ENCODE data around the gene NTF4. TPM values are rescaled to one million over a fixed set of nuclear protein-coding genes. Genes with fewer than 3 reads are reported as not detected.
"Not testable (repeated sequence)": the region's sequence is repeated elsewhere in the genome, so short reads cannot be mapped to it uniquely, and the experiment has no call there.

NTF4 gene
- total RNA-seq, 4 donors from 2014 or later: 1.3 to 6.8 (median 2.9) TPM

- H3K4me3 ChIP-seq: no peak overlapping the region
- no peaks in the 10 kb centered on the region for H3K36me3 ChIP-seq
- H3K4me1 ChIP-seq: peaks cover 14 to 19% of the 10 kb centered on the region in 2 donors
- DNase-seq (no peak), ATAC-seq (no peak)
- H3K9me3 ChIP-seq: no peaks in the 10 kb centered on the region
- TF ChIP-seq CTCF (IDR thresholded peaks at IDR 0.05 in 4 of 5, conservative IDR thresholded peaks at IDR 0.05 in 1 of 5) (no peak), POLR2A (IDR thresholded peaks at IDR 0.05) (no peak)
- intact Hi-C loops (cut with DNase I; ENCODE audit: low total_unique reads): no loop called here
- in situ Hi-C loops (cut with MboI; ENCODE audit: low sequenced_read_pairs in 4 of 4): no loop called here
- H3K27me3 ChIP-seq: peaks cover 0 to 11% (median 8%) of the 10 kb centered on the region in 3 donors
- no peak overlapping the region for H3K27ac ChIP-seq
Measured at GRCh38 chr19:49022116-49022515, 42.5 kb downstream of the NTF4 start.

- H3K4me1 ChIP-seq: peaks cover 14 to 19% of the 10 kb centered on the region in 2 donors
- no peak for DNase-seq
- H3K27ac ChIP-seq: no peak overlapping the region
- ATAC-seq: no peak
- no peak overlapping the region for H3K4me3 ChIP-seq
- in situ Hi-C loops (cut with MboI; ENCODE audit: low sequenced_read_pairs in 4 of 4) (no loop called here), intact Hi-C loops (cut with DNase I; ENCODE audit: low total_unique reads) (no loop called here)
- H3K27me3 ChIP-seq: peaks cover 0 to 11% (median 8%) of the 10 kb centered on the region in 3 donors
- no peaks in the 10 kb centered on the region for H3K9me3 ChIP-seq
- H3K36me3 ChIP-seq: peaks cover 0 to under 1% of the 10 kb centered on the region in 2 donors
- TF ChIP-seq CTCF (IDR thresholded peaks at IDR 0.05 in 4 of 5, conservative IDR thresholded peaks at IDR 0.05 in 1 of 5) (no peak), POLR2A (IDR thresholded peaks at IDR 0.05) (no peak)
Measured at GRCh38 chr19:49020931-49021895, 43.4 kb downstream of the NTF4 start.

- Histone ChIP-seq H3K27me3 (peaks cover 0 to 11% (median 8%) of the 10 kb centered on the region in 3 donors), H3K9me3 (no peaks in the 10 kb centered on the region), H3K27ac (no peak overlapping the region), H3K4me3 (no peak overlapping the region), H3K4me1 (peaks cover 14 to 19% of the 10 kb centered on the region in 2 donors), H3K36me3 (peaks cover 0 to 10% of the 10 kb centered on the region in 2 donors)
- ATAC-seq: no peak
- in situ Hi-C loops (cut with MboI; ENCODE audit: low sequenced_read_pairs in 4 of 4) (no loop called here), intact Hi-C loops (cut with DNase I; ENCODE audit: low total_unique reads) (no loop called here)
- TF ChIP-seq POLR2A (IDR thresholded peaks at IDR 0.05) (no peak), CTCF (IDR thresholded peaks at IDR 0.05 in 4 of 5, conservative IDR thresholded peaks at IDR 0.05 in 1 of 5) (no peak)
- DNase-seq: no peak
Measured at GRCh38 chr19:49020342-49020741, 44.3 kb downstream of the NTF4 start.

GRCh38 chr19:49019242-49019932 lies 45.2 kb downstream of the NTF4 start:
- Histone ChIP-seq H3K27ac (no peak overlapping the region), H3K4me3 (peak overlapping the region; percentile 55 to 72 (median 57)), H3K27me3 (peaks cover 0 to 11% (median 8%) of the 10 kb centered on the region in 3 donors), H3K36me3 (peaks cover 0 to 19% of the 10 kb centered on the region in 2 donors), H3K9me3 (no peaks in the 10 kb centered on the region), H3K4me1 (peaks cover 14 to 19% of the 10 kb centered on the region in 2 donors)
- in situ Hi-C loops (cut with MboI; ENCODE audit: low sequenced_read_pairs in 4 of 4): no loop called here
- peak; percentile 59 to 70 for DNase-seq
- intact Hi-C loops (cut with DNase I; ENCODE audit: low total_unique reads): no loop called here
- TF ChIP-seq CTCF (IDR thresholded peaks at IDR 0.05 in 4 of 5, conservative IDR thresholded peaks at IDR 0.05 in 1 of 5): no peak
- TF ChIP-seq POLR2A (IDR thresholded peaks at IDR 0.05): no peak
- ATAC-seq: peak; percentile 63 to 77

- in situ Hi-C loops (cut with MboI; ENCODE audit: low sequenced_read_pairs in 4 of 4); DNase-seq; intact Hi-C loops (cut with DNase I; ENCODE audit: low total_unique reads); H3K9me3 ChIP-seq: not testable (repeated sequence)
- peak; percentile 16 to 31 for ATAC-seq
- peaks cover 0 to 25% of the 10 kb centered on the region in 2 donors for H3K36me3 ChIP-seq
- H3K27ac ChIP-seq: peak overlapping the region in 1 of 4 donors; percentile 2
- peaks cover 14 to 19% of the 10 kb centered on the region in 2 donors for H3K4me1 ChIP-seq
- peak overlapping the region; percentile 55 to 72 (median 57) for H3K4me3 ChIP-seq
- peaks cover 0 to 11% (median 8%) of the 10 kb centered on the region in 3 donors for H3K27me3 ChIP-seq
Measured at GRCh38 chr19:49018388-49019241, 46.0 kb downstream of the NTF4 start.
